ENCODE measurements around the gene GYPA.

DNA sequence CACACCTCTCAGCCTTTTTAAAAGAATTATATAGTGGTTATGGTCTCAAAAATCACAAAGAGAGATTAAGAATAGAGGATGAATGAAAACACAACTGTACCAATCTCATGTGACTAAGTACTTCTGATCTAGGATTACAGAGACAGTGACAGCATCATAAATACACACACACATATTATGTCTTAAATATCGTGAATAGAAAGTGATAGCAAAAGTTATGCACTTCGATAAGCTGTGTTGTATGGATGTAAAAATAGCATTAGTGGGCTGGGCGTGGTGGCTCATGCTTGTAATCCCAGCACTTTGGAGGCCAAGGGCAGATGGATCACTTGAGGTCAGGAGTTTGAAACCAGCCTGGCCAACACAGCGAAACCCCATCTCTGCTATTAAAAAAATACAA, 25.0 kb downstream of the GYPA start:
- TF ChIP-seq FOXK2 (IDR thresholded peaks at IDR 0.05), result no peak
- no peak for TF ChIP-seq SUZ12 (IDR thresholded peaks at IDR 0.05)
- no peak for TF ChIP-seq ELF4 (IDR thresholded peaks at IDR 0.05)
- no peak for TF ChIP-seq BHLHE40 (IDR thresholded peaks at IDR 0.05; ENCODE audit: borderline replicate concordance)
- TF ChIP-seq ARNT (IDR thresholded peaks at IDR 0.05), result no peak
- no peak for TF ChIP-seq LEF1 (IDR thresholded peaks at IDR 0.05; ENCODE audit: borderline replicate concordance)
- no peak for TF ChIP-seq FOXA1 (IDR thresholded peaks at IDR 0.05)
- no peak for TF ChIP-seq FOXM1 (IDR thresholded peaks at IDR 0.05; ENCODE audit: borderline replicate concordance)
- TF ChIP-seq ZNF384 (IDR thresholded peaks at IDR 0.05), result no peak

Data from HEK293T (cell line).